Measurements from ENCODE around the gene CHRM1. TPM values are rescaled to one million over a fixed set of nuclear protein-coding genes. Genes with fewer than 3 reads are reported as not detected.
"Not testable (repeated sequence)": the region's sequence is repeated elsewhere in the genome, so short reads cannot be mapped to it uniquely, and the experiment has no call there.

The CHRM1 gene
- not detected for total RNA-seq
- long read RNA-seq = 0 reads

GRCh38 chr11:62921201-62921572 is at the start of gene CHRM1:
Gene CHRM1, minus strand, starts transcription at chr11:62921363. Its CDS starts 10,263 bp downstream, at chr11:62911100.
- DNase-seq (ENCODE audit: low spot score) = no peak

GRCh38 chr11:62965574-62965973 is 44.4 kb upstream of the CHRM1 start:
- DNase-seq (ENCODE audit: low spot score) = no peak

GRCh38 chr11:62962391-62962790 is 41.2 kb upstream of the CHRM1 start:
- DNase-seq (ENCODE audit: low spot score) = peak; percentile 16

- peak; percentile 47 for DNase-seq (ENCODE audit: low spot score)
Observed at GRCh38 chr11:62961017-62961570, 39.9 kb upstream of the CHRM1 start.

- peak; percentile 49 for DNase-seq (ENCODE audit: low spot score)
Observed at GRCh38 chr11:62959422-62959980, 38.3 kb upstream of the CHRM1 start.

- peak; percentile 37 for DNase-seq (ENCODE audit: low spot score)
Observed at GRCh38 chr11:62958547-62959421, 37.6 kb upstream of the CHRM1 start.

- DNase-seq (ENCODE audit: low spot score) = peak; percentile 1
Observed at GRCh38 chr11:62957147-62957546, 36.0 kb upstream of the CHRM1 start.

GRCh38 chr11:62954478-62954877 is 33.3 kb upstream of the CHRM1 start:
- peak; percentile 12 for DNase-seq (ENCODE audit: low spot score)

GRCh38 chr11:62953811-62954210 is 32.6 kb upstream of the CHRM1 start:
- DNase-seq (ENCODE audit: low spot score) = peak; percentile 43

GRCh38 chr11:62948765-62949320 is 27.7 kb upstream of the CHRM1 start:
- DNase-seq (ENCODE audit: low spot score) = peak; percentile 43

GRCh38 chr11:62945538-62945937 is 24.4 kb upstream of the CHRM1 start:
- DNase-seq (ENCODE audit: low spot score) = peak; percentile 30

GRCh38 chr11:62937528-62937927 is 16.4 kb upstream of the CHRM1 start:
- not testable (repeated sequence) for DNase-seq (ENCODE audit: low spot score)

- DNase-seq (ENCODE audit: low spot score) = no peak
Observed at GRCh38 chr11:62934496-62934785, 13.3 kb upstream of the CHRM1 start.

- DNase-seq (ENCODE audit: low spot score) = no peak
Observed at GRCh38 chr11:62933750-62934495, 12.8 kb upstream of the CHRM1 start.

GRCh38 chr11:62933285-62933684 is 12.1 kb upstream of the CHRM1 start:
- DNase-seq (ENCODE audit: low spot score) = no peak

- no peak for DNase-seq (ENCODE audit: low spot score)
Observed at GRCh38 chr11:62931499-62932278, 10.5 kb upstream of the CHRM1 start.

- DNase-seq (ENCODE audit: low spot score) = no peak
Observed at GRCh38 chr11:62930666-62931065, 9.5 kb upstream of the CHRM1 start.

- DNase-seq (ENCODE audit: low spot score) = no peak
Observed at GRCh38 chr11:62930157-62930556, 9.0 kb upstream of the CHRM1 start.

GRCh38 chr11:62928011-62928410 is 6.8 kb upstream of the CHRM1 start:
- no peak for DNase-seq (ENCODE audit: low spot score)

- no peak for DNase-seq (ENCODE audit: low spot score)
Observed at GRCh38 chr11:62926680-62927455, 5.7 kb upstream of the CHRM1 start.
